Right lobe of liver (tissue), 6 donors: ENCODE results near the gene KRT85. TPM values are rescaled to one million over a fixed set of nuclear protein-coding genes. Genes with fewer than 3 reads are reported as not detected.

Experiments
- ATAC-seq, 4 donors: fragments of 200-7000 bp; cut with Tn5 transposase; one replicate each; pipeline ENCODE4 v1.9.1; 2020; ENCODE audit warnings: mild to moderate bottlenecking in 4 of 4, moderate library complexity in 4 of 4
- DNase-seq, 3 donors: peaks; one replicate each; pipeline ENCODE4 v3.0.0-alpha.2; 2020
- H3K27ac ChIP-seq, 3 donors: fragments of 200-600 bp; one replicate each; pipeline ENCODE4 v1.8.0; 2022
- H3K27me3 ChIP-seq, 2 donors: fragments of 200-600 bp; one replicate each; pipeline ENCODE4 v1.8.0; 2022
- H3K36me3 ChIP-seq, 4 donors: fragments of 200-600 bp; sonication (generic) in 1 of 4; one replicate each; pipeline versions ENCODE4 v1.5.1 to v1.8.0; 2017 to 2022; ENCODE audit warnings: control low read depth in 1 of 4
- H3K4me1 ChIP-seq, 4 donors: fragments of 200-600 bp; sonication (generic) in 1 of 4; one replicate each; pipeline versions ENCODE4 v1.5.1 to v1.8.0; 2017 to 2022; ENCODE audit warnings: control low read depth in 1 of 4
- H3K4me3 ChIP-seq, 3 donors: fragments of 200-600 bp; one replicate each; pipeline ENCODE4 v1.8.0; 2022
- H3K9me3 ChIP-seq, 4 donors: fragments of 200-600 bp; sonication (generic) in 1 of 4; one replicate each; pipeline versions ENCODE4 v1.5.1 to v1.8.0; 2017 to 2022; ENCODE audit warnings: control low read depth in 1 of 4
- POLR2A ChIP-seq: fragments of 450-650 bp; IDR thresholded peaks from one replicate; pipeline ENCODE4 v1.6.1; 2017; ENCODE audit warnings: antibody characterized with exemption, mild to moderate bottlenecking
- WGBS: methylation state at CpG from one replicate; pipeline ENCODE4 v1.1.6; 2018; ENCODE audit warnings: low coverage, low lambda C conversion rate; ENCODE audit not compliant: insufficient coverage; ENCODE audit errors: missing lambda C conversion rate; 5-methylcytosine and 5-hydroxymethylcytosine counted together
- intact Hi-C, 2 donors: fragments of 100-400 bp; cut with DNase I; formaldehyde crosslinking; loops; one replicate each; pipeline versions ENCODE4 v1.11.2 to v1.14.1; 2022
- total RNA-seq, 6 experiments: library from RNA; depleted of rRNA in 2 of 6; stranded (reverse); fragments of >200 nt in 2 of 6; fragmentation: NEBNext Ultra II Directional in 3 of 6; extraction: Animal tissue kit (Norgen Biotek cat#: 25700) in 3 of 6; gene quantifications; one replicate each; pipeline versions ENCODE4 v1.1.0 to v1.2.4, GENCODE V29; 2016 to 2023
- TF ChIP-seq, protein P1 (sequence below), 4 donors: fragments of 200-600 bp in 3 of 4; fragments of 450-650 bp in 1 of 4; IDR thresholded peaks; one replicate each; pipeline versions ENCODE4 v1.5.1 to v1.8.0; 2016 to 2022; ENCODE audit warnings: antibody characterized with exemption in 4 of 4, mild to moderate bottlenecking in 2 of 4
- donor health status: DM: no; HTN: yes; CAD: no.
- donor health status: DM: no; HTN: no; CAD: no.
- donor health status: DM: no; HTN: no; CAD: no.
- donor health status: DM: no; HTN: yes; CAD: no.
- donor health status: DM: no; HTN: yes; CAD: no.

Gene KRT85
- total RNA-seq, 6 experiments from 2014 or later, result not detected

- Histone ChIP-seq H3K4me3 (no peak overlapping the region), H3K4me1 (no peaks in the 10 kb centered on the region), H3K27me3 (no peaks in the 10 kb centered on the region), H3K36me3 (no peaks in the 10 kb centered on the region), H3K27ac (no peak overlapping the region), H3K9me3 (no peaks in the 10 kb centered on the region)
- 26% methylated on average over 10 of the region's 10 CpGs for WGBS
- TF ChIP-seq, protein P1, sequence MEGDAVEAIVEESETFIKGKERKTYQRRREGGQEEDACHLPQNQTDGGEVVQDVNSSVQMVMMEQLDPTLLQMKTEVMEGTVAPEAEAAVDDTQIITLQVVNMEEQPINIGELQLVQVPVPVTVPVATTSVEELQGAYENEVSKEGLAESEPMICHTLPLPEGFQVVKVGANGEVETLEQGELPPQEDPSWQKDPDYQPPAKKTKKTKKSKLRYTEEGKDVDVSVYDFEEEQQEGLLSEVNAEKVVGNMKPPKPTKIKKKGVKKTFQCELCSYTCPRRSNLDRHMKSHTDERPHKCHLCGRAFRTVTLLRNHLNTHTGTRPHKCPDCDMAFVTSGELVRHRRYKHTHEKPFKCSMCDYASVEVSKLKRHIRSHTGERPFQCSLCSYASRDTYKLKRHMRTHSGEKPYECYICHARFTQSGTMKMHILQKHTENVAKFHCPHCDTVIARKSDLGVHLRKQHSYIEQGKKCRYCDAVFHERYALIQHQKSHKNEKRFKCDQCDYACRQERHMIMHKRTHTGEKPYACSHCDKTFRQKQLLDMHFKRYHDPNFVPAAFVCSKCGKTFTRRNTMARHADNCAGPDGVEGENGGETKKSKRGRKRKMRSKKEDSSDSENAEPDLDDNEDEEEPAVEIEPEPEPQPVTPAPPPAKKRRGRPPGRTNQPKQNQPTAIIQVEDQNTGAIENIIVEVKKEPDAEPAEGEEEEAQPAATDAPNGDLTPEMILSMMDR (IDR thresholded peaks at IDR 0.05), result peak; percentile 78 to 87 (median 82)
- TF ChIP-seq POLR2A, result no peak
- DNase-seq, result peak; percentile 78 to 86 (median 82)
- intact Hi-C loops, result loop anchor here in 1 of 2 donors (10.0 kb wide), 1 partner anchor 502 kb away; no protein-coding TSS in a partner anchor
- peak; percentile 94 to 99 (median 97) for ATAC-seq
Measured at GRCh38 chr12:52372216-52373154, 5.2 kb upstream of the KRT85 start.

DNA sequence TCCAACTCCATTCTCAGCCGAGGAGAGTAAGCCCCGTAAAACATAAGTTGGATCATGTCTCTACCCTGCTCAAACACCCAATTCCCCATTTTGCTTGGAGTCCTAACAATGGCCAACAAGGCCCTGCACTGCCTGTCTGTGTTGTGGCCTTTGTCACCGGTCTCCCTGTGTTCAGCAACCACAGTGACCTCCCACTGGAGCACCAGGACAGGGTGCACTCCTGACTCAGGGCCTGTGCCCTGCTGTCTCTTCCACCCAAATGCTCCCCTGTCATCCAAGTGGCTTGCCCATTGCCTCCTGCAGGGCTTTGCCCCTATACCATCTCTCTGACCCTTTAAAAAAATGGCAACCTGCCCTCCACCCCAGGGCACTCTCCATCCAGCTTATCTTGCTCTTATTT, 4.4 kb upstream of the KRT85 start:
- WGBS, result 72% methylated on average over 3 of the region's 3 CpGs
- H3K4me3 ChIP-seq, result no peak overlapping the region
- ATAC-seq (no peak), DNase-seq (no peak)
- no peak for TF ChIP-seq POLR2A
- TF ChIP-seq, protein P1 (IDR thresholded peaks at IDR 0.05), result no peak
- H3K4me1 ChIP-seq, result no peaks in the 10 kb centered on the region
- H3K9me3 ChIP-seq, result no peaks in the 10 kb centered on the region
- no peaks in the 10 kb centered on the region for H3K36me3 ChIP-seq
- intact Hi-C loops, result loop anchor here in 1 of 2 donors (10.0 kb wide), 1 partner anchor 503 kb away; no protein-coding TSS in a partner anchor
- no peak overlapping the region for H3K27ac ChIP-seq
- no peaks in the 10 kb centered on the region for H3K27me3 ChIP-seq

- H3K9me3 ChIP-seq, result no peaks in the 10 kb centered on the region
- DNase-seq (no peak), ATAC-seq (no peak)
- no peaks in the 10 kb centered on the region for H3K36me3 ChIP-seq
- H3K4me3 ChIP-seq, result no peak overlapping the region
- H3K4me1 ChIP-seq, result no peaks in the 10 kb centered on the region
- intact Hi-C loops, result loop anchor here in 1 of 2 donors (10.0 kb wide), 1 partner anchor 504 kb away; no protein-coding TSS in a partner anchor
- no peaks in the 10 kb centered on the region for H3K27me3 ChIP-seq
- WGBS, result 47% methylated on average over 4 of the region's 12 CpGs
- no peak overlapping the region for H3K27ac ChIP-seq
- TF ChIP-seq, protein P1 (IDR thresholded peaks at IDR 0.05), result no peak
- TF ChIP-seq POLR2A, result no peak
Measured at GRCh38 chr12:52370926-52371608, 3.8 kb upstream of the KRT85 start.

DNA sequence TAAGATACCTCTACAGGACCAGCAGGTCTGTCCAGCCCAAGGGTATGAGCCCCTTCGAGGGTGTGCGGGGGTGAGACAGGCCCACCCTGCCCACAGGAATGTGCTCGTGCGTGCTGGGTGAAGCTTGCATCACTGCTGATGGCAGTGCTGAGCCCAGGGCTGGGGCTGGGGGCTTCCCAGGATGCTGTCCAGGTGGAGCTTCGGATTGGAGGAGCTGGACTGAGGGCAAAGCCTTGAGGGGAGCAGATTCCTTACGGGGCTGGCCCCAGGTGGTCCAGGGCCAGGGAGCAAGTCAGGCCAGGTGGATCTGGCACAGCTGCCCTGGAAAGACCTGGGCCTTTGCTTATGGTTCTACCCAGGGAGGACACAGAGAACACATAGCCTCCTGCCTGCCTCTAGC, 2.5 kb upstream of the KRT85 start:
- Histone ChIP-seq H3K4me1 (no peaks in the 10 kb centered on the region), H3K36me3 (no peaks in the 10 kb centered on the region), H3K27ac (no peak overlapping the region), H3K4me3 (no peak overlapping the region), H3K27me3 (no peaks in the 10 kb centered on the region), H3K9me3 (no peaks in the 10 kb centered on the region)
- WGBS, result 80% methylated on average over 6 of the region's 6 CpGs
- DNase-seq (no peak), ATAC-seq (no peak)
- intact Hi-C loops, result loop anchor here (10.0 kb wide), 1 partner anchor 505 kb away; no protein-coding TSS in a partner anchor
- no peak for TF ChIP-seq POLR2A
- TF ChIP-seq, protein P1 (IDR thresholded peaks at IDR 0.05), result no peak
